CD4-positive, alpha-beta T cell treated with Interleukin-4 for 4 hours (primary cell): ENCODE measurements around the gene AATK.

ENCODE experiments used
- DNase-seq: peaks from one replicate; pipeline ENCODE4 v3.0.0-alpha.2; 2020

Gene AATK

GRCh38 chr17:81127133-81127455 lies 38.9 kb downstream of the AATK start:
- DNase-seq: no peak

DNA sequence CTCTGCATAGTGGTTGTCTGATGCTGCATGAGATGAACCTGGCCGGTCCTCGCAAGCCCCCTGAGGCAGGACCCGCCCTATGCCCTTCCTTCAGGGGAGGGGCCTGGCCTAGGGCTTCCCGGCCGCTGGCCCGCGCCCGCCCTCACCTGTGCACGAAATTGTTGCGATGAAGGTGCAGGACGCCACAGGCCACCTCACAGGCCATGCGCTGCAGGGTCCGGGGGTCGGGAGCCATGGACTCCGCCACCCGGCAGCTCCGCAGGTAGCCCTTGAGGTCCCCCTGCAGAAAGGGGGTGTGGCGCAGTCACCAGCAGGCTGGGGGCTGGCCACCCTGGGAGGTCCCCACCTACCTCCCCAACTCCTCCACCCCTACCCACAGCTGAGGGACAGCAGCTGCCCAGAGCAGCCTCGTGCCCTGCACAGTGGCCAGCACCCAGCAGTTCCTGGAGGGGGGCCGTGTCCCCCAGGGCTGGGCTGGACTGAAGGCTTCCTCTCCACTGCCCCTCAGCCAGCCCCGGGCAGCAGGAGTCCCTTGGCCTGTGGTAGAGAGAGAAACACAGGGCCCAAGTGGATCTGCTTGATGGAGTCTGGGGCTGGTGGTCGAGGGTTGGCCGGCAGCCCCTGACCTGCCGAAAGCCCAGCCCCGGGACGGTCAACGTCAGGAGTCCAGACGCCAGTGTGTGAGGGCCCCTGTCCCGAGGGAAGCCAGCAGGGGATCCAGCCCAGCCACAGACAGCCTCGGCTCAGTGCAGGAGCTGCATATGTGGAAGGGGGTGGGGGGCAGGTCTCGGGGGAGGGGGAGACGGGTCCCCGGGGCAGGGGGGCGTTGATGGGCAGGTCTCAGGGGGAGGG lies 39.5 kb downstream of the AATK start:
- DNase-seq: no peak

DNA sequence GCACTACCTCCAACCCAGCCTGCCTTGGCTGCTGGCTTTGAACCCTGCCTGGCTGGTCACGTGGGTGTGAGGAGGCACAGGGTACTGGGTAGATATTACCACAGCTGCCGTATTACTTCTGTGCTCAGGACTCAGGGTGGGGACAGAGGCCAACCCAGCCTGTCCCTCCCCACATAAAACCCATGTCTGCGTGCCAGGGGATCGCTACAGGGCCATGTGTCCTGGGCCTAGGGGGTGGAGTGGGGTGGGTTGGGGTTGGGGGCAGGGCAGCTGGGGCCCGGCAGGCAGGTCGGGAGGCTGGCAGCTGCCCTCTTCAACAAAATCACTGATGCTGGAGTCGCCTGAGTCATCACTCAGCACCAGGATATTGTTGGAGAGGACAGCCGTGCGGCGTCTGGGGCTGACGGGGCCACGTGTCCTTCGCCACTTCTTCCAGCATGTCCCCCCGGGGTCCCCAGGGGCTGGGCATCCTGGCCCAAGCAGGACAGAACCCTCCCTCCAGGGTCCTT lies 40.4 kb downstream of the AATK start:
- no peak for DNase-seq

DNA sequence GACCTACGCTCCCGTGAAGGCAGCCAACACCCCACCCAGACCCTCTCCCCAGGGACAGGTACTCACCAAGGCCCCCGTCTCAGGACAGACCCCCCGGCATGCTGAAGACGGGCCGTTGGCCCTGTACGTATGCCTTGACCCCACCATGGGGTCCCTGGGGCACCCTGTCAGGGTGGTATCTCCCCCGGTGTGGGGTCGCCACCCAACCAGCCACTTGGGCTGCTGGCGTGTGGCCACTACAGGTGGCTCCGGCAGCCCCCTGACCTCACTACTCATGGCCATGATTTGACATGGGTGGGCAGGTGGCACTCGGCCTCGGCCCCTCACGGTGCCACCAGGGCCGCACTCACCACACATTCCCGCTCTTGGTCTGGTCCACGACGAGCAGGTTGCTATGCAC lies 41.6 kb downstream of the AATK start:
- no peak for DNase-seq

- no peak for DNase-seq
These were observed 42.7 kb downstream of the AATK start for GRCh38 chr17:81123052-81124048.

- no peak for DNase-seq
These were observed 43.9 kb downstream of the AATK start for GRCh38 chr17:81121841-81122733.

DNA sequence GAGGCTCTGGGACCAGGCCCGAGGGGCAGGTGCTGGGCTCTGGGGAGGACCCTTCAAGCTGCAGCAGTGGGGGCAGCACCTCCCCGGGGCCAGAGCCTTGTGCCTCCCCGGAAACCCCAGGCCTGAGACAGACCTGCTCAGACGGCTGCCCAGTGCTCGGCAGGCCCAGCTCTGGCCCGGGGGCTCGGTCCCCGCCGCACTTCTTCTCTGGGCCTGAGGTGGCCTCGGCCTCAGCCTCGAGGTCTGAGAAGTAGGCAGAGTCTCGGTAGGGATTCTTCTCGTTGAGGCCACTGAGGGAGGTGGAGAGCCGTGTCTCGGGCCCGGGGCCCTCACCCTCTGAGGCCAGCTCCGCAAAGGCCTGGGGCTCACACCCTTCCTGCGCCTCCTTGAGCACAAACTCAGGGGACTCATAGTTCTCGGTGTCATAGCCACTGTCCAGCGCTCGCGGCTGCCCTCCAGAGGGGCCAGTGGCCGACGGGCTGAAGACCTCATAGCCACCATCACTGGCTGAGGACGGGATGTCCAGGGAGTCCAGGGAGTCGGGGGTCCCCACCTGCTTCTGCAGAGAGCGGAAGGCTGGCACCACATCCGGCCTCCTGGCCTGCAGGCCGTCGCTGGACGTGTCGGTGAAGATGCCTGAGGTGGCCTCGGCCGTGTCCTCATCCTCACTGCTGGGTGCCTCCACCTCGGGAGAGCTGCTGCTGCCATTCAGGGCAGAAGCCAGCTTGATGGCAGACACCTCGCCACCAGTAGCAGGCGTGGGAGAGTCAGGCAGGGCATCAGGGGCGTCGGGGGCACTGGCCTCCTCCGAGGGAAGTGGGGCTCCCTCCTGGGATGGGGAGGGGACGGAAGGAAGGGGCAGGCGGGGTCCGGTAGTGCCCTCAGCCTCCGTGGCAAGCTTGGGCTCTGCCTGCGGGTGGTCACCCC lies 45.1 kb downstream of the AATK start:
- DNase-seq: no peak

- DNase-seq: no peak
These were observed 45.9 kb downstream of the AATK start for GRCh38 chr17:81120149-81120484.

DNA sequence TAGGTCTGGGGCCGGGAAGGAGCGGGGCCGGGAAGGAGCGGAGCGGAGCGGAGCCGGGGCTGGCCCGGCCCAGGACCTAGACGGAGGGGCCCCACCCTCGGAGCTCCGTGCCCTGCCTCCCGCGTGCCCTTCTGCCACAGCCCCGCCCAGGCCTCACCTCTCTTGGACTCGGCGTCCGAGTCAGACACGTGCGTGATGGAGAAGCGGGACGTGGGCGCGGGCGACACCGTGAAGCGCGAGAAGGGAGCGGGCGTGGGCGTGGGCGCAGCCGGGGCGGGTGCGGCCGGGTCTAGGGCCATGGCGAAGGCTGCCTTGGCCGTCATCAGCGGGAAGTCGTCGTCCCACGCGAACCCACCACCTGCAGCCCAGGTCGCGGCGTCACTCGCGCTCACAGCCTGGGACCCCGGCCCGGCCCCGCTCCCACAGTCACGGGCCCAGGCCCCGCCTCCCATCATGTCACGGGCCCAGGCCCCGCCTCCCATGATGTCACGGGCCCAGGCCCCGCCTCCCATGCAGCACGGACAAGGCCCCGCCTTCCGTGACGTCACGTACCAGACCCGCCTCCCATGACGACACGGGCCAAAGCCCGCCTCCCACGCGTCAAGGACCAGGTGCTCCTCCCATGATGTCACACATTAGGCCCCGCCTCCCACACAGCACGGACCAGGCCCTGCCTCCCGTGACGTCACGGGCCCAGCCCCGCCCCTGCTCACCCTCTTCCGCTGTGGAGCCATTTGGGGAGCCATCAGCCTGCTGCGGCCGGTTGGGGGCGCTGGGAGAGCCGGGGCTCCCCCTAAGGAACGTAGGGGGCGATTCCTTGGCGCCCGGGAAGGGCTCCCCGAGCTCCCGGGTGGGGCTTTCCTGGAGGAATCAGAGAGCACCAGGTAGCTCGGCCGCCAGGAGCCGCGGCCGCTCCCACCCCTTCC lies 46.5 kb downstream of the AATK start:
- DNase-seq: peak; percentile 76

- DNase-seq: no peak
These were observed 47.5 kb downstream of the AATK start for GRCh38 chr17:81118308-81119221.

DNA sequence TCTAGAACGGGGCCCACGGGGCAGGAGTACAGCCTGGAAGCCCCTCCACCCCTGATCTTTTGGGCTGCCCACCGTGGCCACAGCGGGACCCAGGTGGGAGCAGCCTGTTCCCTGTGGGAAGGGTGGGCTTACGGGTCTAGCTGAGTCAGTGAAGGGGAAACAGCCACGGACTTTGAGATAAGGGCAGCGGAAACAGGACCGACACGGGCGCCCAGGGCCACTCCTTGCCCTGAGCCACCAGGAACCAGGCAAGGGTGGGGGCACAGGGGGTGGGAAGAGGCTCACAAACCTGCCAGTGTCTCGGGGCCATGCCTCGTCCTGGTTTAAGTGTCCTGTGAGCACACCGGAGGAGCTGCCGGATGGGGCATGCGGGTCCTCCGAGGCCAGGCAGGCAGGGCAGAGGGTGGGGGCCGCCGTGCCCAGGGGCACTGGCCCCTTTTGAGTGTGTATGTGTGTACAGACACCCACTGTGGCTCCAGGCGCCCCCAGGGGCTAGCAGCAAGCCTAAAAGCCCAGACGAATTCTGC lies 48.3 kb downstream of the AATK start:
- DNase-seq: no peak

GRCh38 chr17:81116704-81117103 lies 49.3 kb downstream of the AATK start:
- no peak for DNase-seq

- no peak for DNase-seq
These were observed 50.1 kb downstream of the AATK start for GRCh38 chr17:81115749-81116464.

DNA sequence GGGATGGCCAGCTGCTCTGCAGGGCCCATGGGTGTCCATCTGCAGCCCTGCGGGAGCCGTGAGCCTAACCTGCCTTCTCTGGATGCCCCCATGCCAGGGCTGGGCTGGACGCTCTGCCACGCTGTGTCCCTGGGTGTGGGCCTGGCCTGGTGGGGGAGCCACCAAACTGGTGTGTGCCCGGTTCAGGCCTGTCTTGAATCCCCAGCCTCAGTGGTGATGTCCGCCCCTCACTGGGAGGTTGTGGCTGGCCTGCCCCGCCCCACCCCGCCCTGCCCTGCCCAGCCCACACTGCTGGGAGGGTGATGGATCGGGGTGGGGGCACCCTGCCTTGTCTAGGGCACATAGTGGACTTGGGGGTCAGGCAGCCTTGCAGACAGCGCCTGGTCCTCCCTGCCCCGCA lies 50.8 kb downstream of the AATK start:
- no peak for DNase-seq

DNA sequence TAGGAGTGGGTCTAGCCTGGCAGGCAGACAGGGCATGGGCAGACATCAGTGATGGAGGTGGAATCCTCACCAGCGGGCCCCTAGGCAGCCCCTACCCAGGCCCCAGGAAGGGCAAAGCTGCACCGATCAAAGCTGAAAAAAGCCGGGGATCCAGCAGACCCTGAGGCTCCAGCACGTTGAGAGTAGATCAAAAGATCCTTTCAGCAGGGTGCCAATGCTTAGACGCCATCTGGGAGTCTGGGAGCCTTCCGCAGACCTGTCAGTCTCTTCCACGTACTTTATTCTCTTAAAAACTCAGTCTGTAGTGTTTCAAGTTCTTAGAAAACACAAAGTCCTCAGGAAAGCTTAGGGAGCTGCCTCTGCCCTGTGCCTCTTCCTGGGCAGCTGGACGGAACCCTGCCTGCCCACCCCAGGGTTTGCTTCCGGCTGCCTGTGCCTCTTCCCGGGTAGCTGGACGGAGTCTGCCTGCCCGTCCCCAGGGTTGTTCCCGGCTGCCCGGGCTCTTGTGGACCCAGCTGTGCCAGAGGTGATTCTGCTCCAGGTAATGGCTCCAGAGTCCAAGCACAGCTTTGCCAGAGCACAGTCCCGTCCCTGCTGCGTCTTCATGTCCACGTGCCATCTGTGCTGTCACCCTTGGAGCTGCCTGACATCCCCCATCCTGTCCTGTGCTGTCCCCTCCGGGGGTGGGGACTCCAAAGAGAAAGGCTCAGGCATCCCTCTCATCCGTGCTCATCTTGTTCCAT lies 51.5 kb downstream of the AATK start:
- no peak for DNase-seq

GRCh38 chr17:81113158-81113724 lies 52.8 kb downstream of the AATK start:
- no peak for DNase-seq

DNA sequence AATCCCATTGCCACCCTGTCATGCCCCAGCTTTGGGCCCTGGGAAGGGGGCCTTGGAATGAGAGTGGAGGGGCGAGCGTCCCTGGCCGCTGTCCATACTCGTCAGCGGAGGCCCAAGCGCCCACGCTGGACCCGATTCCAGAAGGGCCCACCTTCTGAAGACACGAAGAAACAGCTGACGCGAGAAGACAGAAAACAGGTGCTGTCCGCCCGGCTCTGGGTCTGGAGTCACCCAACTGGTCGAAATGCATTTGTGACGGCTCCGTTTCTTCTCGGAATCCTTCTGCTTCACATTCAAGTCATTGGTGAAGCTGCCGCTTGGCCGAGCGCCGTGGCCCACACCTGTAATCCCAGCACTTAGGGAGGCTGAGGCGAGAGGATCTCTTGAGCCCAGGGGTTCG lies 53.6 kb downstream of the AATK start:
- no peak for DNase-seq
